HG02571 (cell line): ENCODE data around the gene PLEKHG4B.
"Not testable (repeated sequence)": the region's sequence is repeated elsewhere in the genome, so short reads cannot be mapped to it uniquely, and the experiment has no call there.

Experiments
- ATAC-seq: cut with Tn5 transposase; IDR thresholded peaks from one replicate; pipeline ENCODE4 v1.9.1; 2021; ENCODE audit warnings: mild to moderate bottlenecking, moderate library complexity; ENCODE audit not compliant: unreplicated experiment

PLEKHG4B gene

GRCh38 chr5:217494-218456 is 125.8 kb downstream of the PLEKHG4B start, which contains the start of the genes CCDC127 and SDHA:
Gene CCDC127 (minus strand): TSS chr5:218153. CDS start chr5:216849, 1,304 bp downstream.
Gene SDHA (plus strand): TSS chr5:218320. CDS start chr5:218356, 36 bp downstream.
- peak; percentile 80 for ATAC-seq

- peak; percentile 30 for ATAC-seq
Observed at GRCh38 chr5:218457-219291, 126.7 kb downstream of the PLEKHG4B start.

- ATAC-seq: no peak
Observed at GRCh38 chr5:219460-219863, 127.5 kb downstream of the PLEKHG4B start.

- ATAC-seq: no peak
Observed at GRCh38 chr5:219991-220390, 128.0 kb downstream of the PLEKHG4B start.

GRCh38 chr5:222951-223715 is 131.2 kb downstream of the PLEKHG4B start:
- ATAC-seq: not testable (repeated sequence)

- ATAC-seq: no peak
Observed at GRCh38 chr5:223791-224190, 131.8 kb downstream of the PLEKHG4B start.

- ATAC-seq: no peak
Observed at GRCh38 chr5:225334-225733, 133.4 kb downstream of the PLEKHG4B start.

- ATAC-seq: not testable (repeated sequence)
Observed at GRCh38 chr5:227375-227774, 135.4 kb downstream of the PLEKHG4B start.

GRCh38 chr5:228886-229285 is 136.9 kb downstream of the PLEKHG4B start:
- no peak for ATAC-seq

GRCh38 chr5:230711-231110 is 138.7 kb downstream of the PLEKHG4B start:
- ATAC-seq: no peak

GRCh38 chr5:231661-232060 is 139.7 kb downstream of the PLEKHG4B start:
- ATAC-seq: no peak

GRCh38 chr5:233426-233825 is 141.5 kb downstream of the PLEKHG4B start:
- ATAC-seq: not testable (repeated sequence)

GRCh38 chr5:234450-234849 is 142.5 kb downstream of the PLEKHG4B start:
- ATAC-seq: no peak

- ATAC-seq: not testable (repeated sequence)
Observed at GRCh38 chr5:235527-235926, 143.6 kb downstream of the PLEKHG4B start.

GRCh38 chr5:237931-238330 is 146.0 kb downstream of the PLEKHG4B start:
- ATAC-seq: not testable (repeated sequence)
